Measurements from ENCODE around the gene ACSS3.

Gene ACSS3

GRCh38 chr12:81146228-81147225 lies 68.6 kb downstream of the ACSS3 start:
- no peak overlapping the region for H3K4me3 ChIP-seq (ENCODE audit: low read length)
- no peak for DNase-seq (ENCODE audit: low read depth)

GRCh38 chr12:81147292-81147919 lies 69.5 kb downstream of the ACSS3 start:
- TF ChIP-seq, protein P1, sequence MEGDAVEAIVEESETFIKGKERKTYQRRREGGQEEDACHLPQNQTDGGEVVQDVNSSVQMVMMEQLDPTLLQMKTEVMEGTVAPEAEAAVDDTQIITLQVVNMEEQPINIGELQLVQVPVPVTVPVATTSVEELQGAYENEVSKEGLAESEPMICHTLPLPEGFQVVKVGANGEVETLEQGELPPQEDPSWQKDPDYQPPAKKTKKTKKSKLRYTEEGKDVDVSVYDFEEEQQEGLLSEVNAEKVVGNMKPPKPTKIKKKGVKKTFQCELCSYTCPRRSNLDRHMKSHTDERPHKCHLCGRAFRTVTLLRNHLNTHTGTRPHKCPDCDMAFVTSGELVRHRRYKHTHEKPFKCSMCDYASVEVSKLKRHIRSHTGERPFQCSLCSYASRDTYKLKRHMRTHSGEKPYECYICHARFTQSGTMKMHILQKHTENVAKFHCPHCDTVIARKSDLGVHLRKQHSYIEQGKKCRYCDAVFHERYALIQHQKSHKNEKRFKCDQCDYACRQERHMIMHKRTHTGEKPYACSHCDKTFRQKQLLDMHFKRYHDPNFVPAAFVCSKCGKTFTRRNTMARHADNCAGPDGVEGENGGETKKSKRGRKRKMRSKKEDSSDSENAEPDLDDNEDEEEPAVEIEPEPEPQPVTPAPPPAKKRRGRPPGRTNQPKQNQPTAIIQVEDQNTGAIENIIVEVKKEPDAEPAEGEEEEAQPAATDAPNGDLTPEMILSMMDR (IDR thresholded peaks at IDR 0.05; ENCODE audit: insufficient read depth, low read depth, low read length, missing control alignments): no peak
- no peak for DNase-seq (ENCODE audit: low read depth)

More at GRCh38 chr12:81146228-81147225, 68.6 kb downstream of the ACSS3 start:
- TF ChIP-seq, protein P1 (IDR thresholded peaks at IDR 0.05; ENCODE audit: insufficient read depth, low read depth, low read length, missing control alignments): no peak

GRCh38 chr12:81150382-81150781 lies 72.5 kb downstream of the ACSS3 start:
- TF ChIP-seq, protein P1 (IDR thresholded peaks at IDR 0.05; ENCODE audit: insufficient read depth, low read depth, low read length, missing control alignments): no peak
- DNase-seq (ENCODE audit: low read depth): no peak
- H3K4me3 ChIP-seq (ENCODE audit: low read length): no peak overlapping the region

More at GRCh38 chr12:81147292-81147919, 69.5 kb downstream of the ACSS3 start:
- H3K4me3 ChIP-seq (ENCODE audit: low read length): no peak overlapping the region

DNA sequence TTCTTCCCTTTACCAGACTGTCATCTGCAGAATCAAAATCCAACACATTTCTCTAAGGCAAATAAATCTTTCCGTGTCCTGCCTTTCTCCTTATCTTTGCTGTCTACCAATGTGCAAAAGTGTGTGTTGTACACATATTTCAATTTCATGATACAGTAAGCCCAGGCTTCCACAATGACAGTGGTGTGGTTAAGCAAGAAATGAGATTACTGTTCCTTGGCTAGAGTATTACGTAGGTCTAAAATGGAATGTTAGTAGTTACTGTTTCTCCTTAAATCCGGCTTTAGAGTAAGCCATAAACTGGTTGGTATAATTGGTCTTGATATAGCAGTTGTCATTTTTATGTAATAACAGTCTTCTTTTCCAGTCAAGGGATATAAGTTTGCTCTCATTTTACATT lies 82.0 kb downstream of the ACSS3 start:
- TF ChIP-seq, protein P1 (IDR thresholded peaks at IDR 0.05; ENCODE audit: insufficient read depth, low read depth, low read length, missing control alignments): no peak
- no peak for DNase-seq (ENCODE audit: low read depth)
- H3K4me3 ChIP-seq (ENCODE audit: low read length): no peak overlapping the region

- TF ChIP-seq, protein P1 (IDR thresholded peaks at IDR 0.05; ENCODE audit: insufficient read depth, low read depth, low read length, missing control alignments): no peak
- DNase-seq (ENCODE audit: low read depth): no peak
- H3K4me3 ChIP-seq (ENCODE audit: low read length): no peak overlapping the region
Measured at GRCh38 chr12:81161680-81162079, 83.8 kb downstream of the ACSS3 start.

GRCh38 chr12:81162391-81163136 lies 84.7 kb downstream of the ACSS3 start:
- no peak for DNase-seq (ENCODE audit: low read depth)
- H3K4me3 ChIP-seq (ENCODE audit: low read length): no peak overlapping the region
- TF ChIP-seq, protein P1 (IDR thresholded peaks at IDR 0.05; ENCODE audit: insufficient read depth, low read depth, low read length, missing control alignments): no peak

Measured in epithelial cell of esophagus (primary cell).